Caco-2 (cell line): Measurements from ENCODE around the gene GBP5. TPM values are rescaled to one million over a fixed set of nuclear protein-coding genes. Genes with fewer than 3 reads are reported as not detected.
"Not testable (repeated sequence)": the region's sequence is repeated elsewhere in the genome, so short reads cannot be mapped to it uniquely, and the experiment has no call there.

Experiments
- Bru-seq: library from RNA; stranded (reverse); fragments of 400-500 nt; gene quantifications from one replicate; lab custom pipeline; 2021; lab: Mats Ljungman, UMichigan
- BruChase-seq, 2 experiments: library from RNA; stranded (reverse); fragments of 400-500 nt; gene quantifications; one replicate each; lab custom pipeline; 2021; lab: Mats Ljungman, UMichigan
- BruUV-seq: library from RNA; stranded (reverse); fragments of 400-500 nt; replicated peaks from 2 replicates; lab custom pipeline; 2021; lab: Mats Ljungman, UMichigan
- CTCF ChIA-PET: fragments of 300-600 bp; sonication (Branson Sonifier 250); formaldehyde crosslinking; loops from one replicate; lab custom pipeline; 2022; ENCODE audit warnings: antibody characterized with exemption; lab: Charles Lee
- POLR2A ChIA-PET: fragments of 300-600 bp; sonication (Branson Sonifier 250); formaldehyde crosslinking; loops from one replicate; lab custom pipeline; 2022; ENCODE audit warnings: antibody characterized with exemption; lab: Charles Lee
- DNase-seq, 2 experiments: peaks; one replicate each; pipeline versions ENCODE4 v3.0.0 to v3.0.0-alpha.2; 2020 to 2022
- H3K27me3 ChIP-seq: replicated peaks from 2 replicates; pipeline ENCODE4 v1.6.0; 2011; ENCODE audit warnings: low read length; ENCODE audit not compliant: control insufficient read depth, insufficient read depth
- H3K36me3 ChIP-seq: 2 replicates; pipeline ENCODE4 v1.5.1; 2011; ENCODE audit warnings: low read length; ENCODE audit not compliant: control insufficient read depth, insufficient read depth
- H3K4me1 ChIP-seq: fragments of 250-450 bp; sonication (Bioruptor Pico); 2 replicates; pipeline ENCODE4 v1.5.1; 2020; ENCODE audit warnings: mild to moderate bottlenecking
- H3K4me3 ChIP-seq: 2 replicates; pipeline ENCODE4 v1.5.1; 2011; ENCODE audit warnings: low read depth, mild to moderate bottlenecking, control low read depth, low read length
- H3K9me3 ChIP-seq: fragments of 250-450 bp; sonication (Bioruptor Pico); 2 replicates; pipeline ENCODE4 v1.5.1; 2020; ENCODE audit warnings: mild to moderate bottlenecking, moderate library complexity
- H3K27ac Mint-ChIP-seq: one replicate; pipeline ENCODE4 v1.8.0; 2022; ENCODE audit warnings: mixed read lengths; ENCODE audit not compliant: unreplicated experiment
- H3K27me3 Mint-ChIP-seq: one replicate; pipeline ENCODE4 v1.8.0; 2022; ENCODE audit warnings: mixed read lengths; ENCODE audit not compliant: insufficient read depth, unreplicated experiment
- H3K36me3 Mint-ChIP-seq: one replicate; pipeline ENCODE4 v1.8.0; 2022; ENCODE audit warnings: mild to moderate bottlenecking, mixed read lengths; ENCODE audit not compliant: insufficient read depth, unreplicated experiment
- H3K4me1 Mint-ChIP-seq: one replicate; pipeline ENCODE4 v1.8.0; 2022; ENCODE audit warnings: low read depth, mixed read lengths; ENCODE audit not compliant: unreplicated experiment
- H3K4me3 Mint-ChIP-seq: one replicate; pipeline ENCODE4 v1.8.0; 2022; ENCODE audit warnings: mild to moderate bottlenecking, moderate library complexity, mixed read lengths; ENCODE audit not compliant: unreplicated experiment
- H3K9me3 Mint-ChIP-seq: one replicate; pipeline ENCODE4 v1.8.0; 2022; ENCODE audit warnings: mixed read lengths; ENCODE audit not compliant: unreplicated experiment
- intact Hi-C: fragments of 100-400 bp; cut with micrococcal nuclease; formaldehyde crosslinking; loops from one replicate; pipeline ENCODE4 v1.10.0; 2022; ENCODE audit not compliant: unreplicated experiment
- long read RNA-seq: library from polyadenylated mRNA; stranded (forward); transcript quantifications from one replicate; pipeline ENCODE4 v2.0.0, GENCODE V29; 2022
- total RNA-seq: library from RNA; stranded (reverse); gene quantifications from 2 replicates; pipeline ENCODE4 v1.2.3, GENCODE V29; 2022
- TF ChIP-seq, protein P1 (sequence below), 2 experiments: fragments of 200-600 bp in 1 of 2; IDR thresholded peaks; 1 replicate in 1 of 2; 2 replicates in 1 of 2; pipeline versions ENCODE4 v1.5.1 to v1.8.0; 2011 to 2022; ENCODE audit warnings: antibody characterized with exemption in 1 of 2, control low read depth in 1 of 2, inconsistent platforms in 1 of 2, low read depth in 1 of 2, low read length in 1 of 2, mild to moderate bottlenecking in 1 of 2, moderate library complexity in 1 of 2; ENCODE audit not compliant: insufficient read depth in 1 of 2, severe bottlenecking in 1 of 2, unreplicated experiment in 1 of 2

GBP5 gene, protein sequence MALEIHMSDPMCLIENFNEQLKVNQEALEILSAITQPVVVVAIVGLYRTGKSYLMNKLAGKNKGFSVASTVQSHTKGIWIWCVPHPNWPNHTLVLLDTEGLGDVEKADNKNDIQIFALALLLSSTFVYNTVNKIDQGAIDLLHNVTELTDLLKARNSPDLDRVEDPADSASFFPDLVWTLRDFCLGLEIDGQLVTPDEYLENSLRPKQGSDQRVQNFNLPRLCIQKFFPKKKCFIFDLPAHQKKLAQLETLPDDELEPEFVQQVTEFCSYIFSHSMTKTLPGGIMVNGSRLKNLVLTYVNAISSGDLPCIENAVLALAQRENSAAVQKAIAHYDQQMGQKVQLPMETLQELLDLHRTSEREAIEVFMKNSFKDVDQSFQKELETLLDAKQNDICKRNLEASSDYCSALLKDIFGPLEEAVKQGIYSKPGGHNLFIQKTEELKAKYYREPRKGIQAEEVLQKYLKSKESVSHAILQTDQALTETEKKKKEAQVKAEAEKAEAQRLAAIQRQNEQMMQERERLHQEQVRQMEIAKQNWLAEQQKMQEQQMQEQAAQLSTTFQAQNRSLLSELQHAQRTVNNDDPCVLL
- total RNA-seq: not detected in 2 replicates
- Bru-seq, nascent RNA: not detected
- not detected for BruChase-seq, experiment 1, labeled RNA remaining after a 2-hour chase
- not detected for BruChase-seq, experiment 2, labeled RNA remaining after a 6-hour chase
- long read RNA-seq: 0 reads

- H3K9me3 ChIP-seq, H3K27me3 Mint-ChIP-seq, H3K36me3 ChIP-seq, BruUV-seq, intact Hi-C loops, H3K4me1 ChIP-seq, H3K27me3 ChIP-seq, H3K27ac Mint-ChIP-seq, H3K4me3 ChIP-seq, H3K4me3 Mint-ChIP-seq, H3K4me1 Mint-ChIP-seq, POLR2A ChIA-PET, CTCF ChIA-PET, DNase-seq, H3K9me3 Mint-ChIP-seq, H3K36me3 Mint-ChIP-seq: not testable (repeated sequence)
These were observed at the start of gene GBP5 for GRCh38 chr1:89272269-89273041. GBP5 (minus strand) TSS chr1:89272860; CDS start chr1:89269555, 3,305 bp downstream.

DNA sequence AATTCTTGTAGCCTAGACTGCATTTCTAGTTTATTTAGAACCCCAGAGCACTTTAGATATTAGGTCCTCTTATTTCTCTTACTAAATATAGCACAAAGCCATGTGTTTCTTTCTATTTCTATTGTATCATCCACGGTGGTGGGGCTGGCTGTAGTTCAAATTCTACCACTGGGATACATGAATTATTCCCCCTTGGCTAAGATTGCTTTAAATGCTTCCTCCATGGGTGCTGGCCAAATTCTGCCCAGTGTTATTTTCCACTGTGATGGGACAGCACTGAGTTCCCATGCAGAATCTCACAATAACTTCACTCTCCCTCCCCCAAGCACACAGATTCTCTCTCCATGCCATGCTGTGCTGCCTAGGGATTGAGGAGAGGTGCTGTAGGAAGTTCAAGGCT lies 49.7 kb upstream of the GBP5 start:
- Mint-ChIP-seq H3K9me3 (no peaks in the 10 kb centered on the region), H3K4me3 (no peak overlapping the region), H3K36me3 (no peaks in the 10 kb centered on the region), H3K27me3 (peaks cover 2% of the 10 kb centered on the region), H3K27ac (no peak overlapping the region), H3K4me1 (no peaks in the 10 kb centered on the region)
- DNase-seq: no peak
- intact Hi-C loops: no loop called here
- no peaks in the 10 kb centered on the region for H3K9me3 ChIP-seq
- CTCF ChIA-PET: no interaction called here
- POLR2A ChIA-PET: no interaction called here
- TF ChIP-seq, protein P1, sequence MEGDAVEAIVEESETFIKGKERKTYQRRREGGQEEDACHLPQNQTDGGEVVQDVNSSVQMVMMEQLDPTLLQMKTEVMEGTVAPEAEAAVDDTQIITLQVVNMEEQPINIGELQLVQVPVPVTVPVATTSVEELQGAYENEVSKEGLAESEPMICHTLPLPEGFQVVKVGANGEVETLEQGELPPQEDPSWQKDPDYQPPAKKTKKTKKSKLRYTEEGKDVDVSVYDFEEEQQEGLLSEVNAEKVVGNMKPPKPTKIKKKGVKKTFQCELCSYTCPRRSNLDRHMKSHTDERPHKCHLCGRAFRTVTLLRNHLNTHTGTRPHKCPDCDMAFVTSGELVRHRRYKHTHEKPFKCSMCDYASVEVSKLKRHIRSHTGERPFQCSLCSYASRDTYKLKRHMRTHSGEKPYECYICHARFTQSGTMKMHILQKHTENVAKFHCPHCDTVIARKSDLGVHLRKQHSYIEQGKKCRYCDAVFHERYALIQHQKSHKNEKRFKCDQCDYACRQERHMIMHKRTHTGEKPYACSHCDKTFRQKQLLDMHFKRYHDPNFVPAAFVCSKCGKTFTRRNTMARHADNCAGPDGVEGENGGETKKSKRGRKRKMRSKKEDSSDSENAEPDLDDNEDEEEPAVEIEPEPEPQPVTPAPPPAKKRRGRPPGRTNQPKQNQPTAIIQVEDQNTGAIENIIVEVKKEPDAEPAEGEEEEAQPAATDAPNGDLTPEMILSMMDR (IDR thresholded peaks at IDR 0.05; ENCODE audit: insufficient read depth in 1 of 2, low read depth in 1 of 2, low read length in 1 of 2, severe bottlenecking in 1 of 2, unreplicated experiment in 1 of 2): no peak
- H3K36me3 ChIP-seq: no peaks in the 10 kb centered on the region
- no peaks in the 10 kb centered on the region for H3K27me3 ChIP-seq
- no peak overlapping the region for H3K4me3 ChIP-seq
- no peaks in the 10 kb centered on the region for H3K4me1 ChIP-seq
- BruUV-seq: no TSS peak

DNA sequence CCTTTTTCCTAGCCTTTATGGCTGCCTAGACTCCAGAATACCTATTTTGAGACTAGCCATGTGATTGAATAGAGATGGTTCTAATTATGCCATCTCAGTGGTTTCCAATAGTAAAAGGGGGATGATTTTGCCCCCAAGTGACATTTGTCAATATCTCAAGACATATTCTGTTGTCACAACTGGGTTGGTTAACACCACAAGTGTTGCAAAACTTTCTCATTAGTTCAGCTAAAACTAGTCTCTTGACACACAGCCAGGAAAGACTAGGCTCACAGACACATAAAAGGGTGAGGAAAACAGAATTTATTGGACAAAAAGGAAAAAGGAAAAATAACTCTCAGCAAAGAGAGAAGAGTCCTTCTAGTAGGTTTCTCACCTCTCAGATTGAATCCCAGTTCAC lies 39.9 kb upstream of the GBP5 start:
- TF ChIP-seq, protein P1 (IDR thresholded peaks at IDR 0.05; ENCODE audit: insufficient read depth in 1 of 2, low read depth in 1 of 2, low read length in 1 of 2, severe bottlenecking in 1 of 2, unreplicated experiment in 1 of 2): no peak
- H3K9me3 Mint-ChIP-seq: no peaks in the 10 kb centered on the region
- ChIA-PET CTCF (no interaction called here), POLR2A (no interaction called here)
- BruUV-seq: no TSS peak
- H3K36me3 ChIP-seq: no peaks in the 10 kb centered on the region
- H3K4me1 Mint-ChIP-seq: no peaks in the 10 kb centered on the region
- H3K4me1 ChIP-seq: no peaks in the 10 kb centered on the region
- H3K9me3 ChIP-seq: no peaks in the 10 kb centered on the region
- no peak overlapping the region for H3K27ac Mint-ChIP-seq
- no peaks in the 10 kb centered on the region for H3K27me3 ChIP-seq
- no peak overlapping the region for H3K4me3 Mint-ChIP-seq
- DNase-seq: no peak
- H3K36me3 Mint-ChIP-seq: no peaks in the 10 kb centered on the region
- intact Hi-C loops: no loop called here
- no peak overlapping the region for H3K4me3 ChIP-seq
- H3K27me3 Mint-ChIP-seq: no peaks in the 10 kb centered on the region
